GM12874 (cell line): ENCODE measurements around the gene MYADML2.

Source experiments
- TF ChIP-seq, protein P1 (sequence below): IDR thresholded peaks from 2 replicates; pipeline ENCODE4 v1.5.1; 2011; ENCODE audit warnings: low read depth, mild to moderate bottlenecking, control low read depth, low read length, moderate library complexity; ENCODE audit not compliant: insufficient read depth

The MYADML2 gene

GRCh38 chr17:81941484-81942166 lies 5.4 kb downstream of the MYADML2 start:
- TF ChIP-seq, protein P1, sequence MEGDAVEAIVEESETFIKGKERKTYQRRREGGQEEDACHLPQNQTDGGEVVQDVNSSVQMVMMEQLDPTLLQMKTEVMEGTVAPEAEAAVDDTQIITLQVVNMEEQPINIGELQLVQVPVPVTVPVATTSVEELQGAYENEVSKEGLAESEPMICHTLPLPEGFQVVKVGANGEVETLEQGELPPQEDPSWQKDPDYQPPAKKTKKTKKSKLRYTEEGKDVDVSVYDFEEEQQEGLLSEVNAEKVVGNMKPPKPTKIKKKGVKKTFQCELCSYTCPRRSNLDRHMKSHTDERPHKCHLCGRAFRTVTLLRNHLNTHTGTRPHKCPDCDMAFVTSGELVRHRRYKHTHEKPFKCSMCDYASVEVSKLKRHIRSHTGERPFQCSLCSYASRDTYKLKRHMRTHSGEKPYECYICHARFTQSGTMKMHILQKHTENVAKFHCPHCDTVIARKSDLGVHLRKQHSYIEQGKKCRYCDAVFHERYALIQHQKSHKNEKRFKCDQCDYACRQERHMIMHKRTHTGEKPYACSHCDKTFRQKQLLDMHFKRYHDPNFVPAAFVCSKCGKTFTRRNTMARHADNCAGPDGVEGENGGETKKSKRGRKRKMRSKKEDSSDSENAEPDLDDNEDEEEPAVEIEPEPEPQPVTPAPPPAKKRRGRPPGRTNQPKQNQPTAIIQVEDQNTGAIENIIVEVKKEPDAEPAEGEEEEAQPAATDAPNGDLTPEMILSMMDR = no peak

DNA sequence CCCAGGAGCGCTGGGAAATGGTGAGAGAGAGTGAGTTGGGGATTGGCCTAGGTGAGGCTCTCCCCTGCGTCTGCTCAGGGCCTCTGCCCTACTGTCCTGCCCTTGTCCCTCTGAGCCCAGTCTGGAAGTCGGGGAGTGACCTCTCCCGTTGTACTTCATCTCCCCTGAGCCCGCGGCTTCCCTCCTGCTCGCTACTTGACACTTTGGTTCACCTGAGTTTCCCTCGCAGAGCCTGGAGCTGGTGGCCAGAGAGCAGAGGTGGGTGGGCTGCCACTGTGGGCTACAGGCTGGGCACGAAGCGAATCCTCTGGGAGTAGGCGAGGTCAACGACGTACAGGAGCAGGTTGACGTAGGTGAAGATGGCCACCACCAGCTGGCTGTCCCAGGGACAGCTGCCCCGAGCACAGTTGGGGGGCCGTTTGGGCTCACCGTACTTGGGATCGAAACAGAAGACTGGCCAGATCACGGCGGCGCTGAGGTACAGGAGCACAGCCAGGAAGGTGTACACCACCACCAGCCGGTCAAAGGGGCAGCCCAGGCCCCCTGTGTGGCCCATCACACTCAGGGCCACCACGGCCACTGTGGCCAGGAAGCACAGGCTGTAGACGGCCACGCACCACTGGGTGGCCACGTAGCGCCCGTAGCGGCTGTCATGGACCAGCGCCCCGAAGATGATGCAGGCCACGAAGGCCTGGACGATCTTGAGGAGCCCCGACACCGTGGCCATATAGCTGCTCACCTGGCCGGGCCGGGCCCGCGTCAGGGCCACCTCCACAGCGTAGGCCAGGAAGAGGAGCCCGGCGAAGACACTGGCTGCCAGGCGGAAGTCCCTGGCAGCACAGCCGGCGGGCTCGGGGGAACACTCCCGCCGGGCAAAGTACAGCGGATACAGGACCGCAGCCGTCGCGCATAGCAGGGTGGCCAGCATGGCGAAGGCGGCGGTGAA lies 6.2 kb downstream of the MYADML2 start:
- TF ChIP-seq, protein P1 = no peak

GRCh38 chr17:81939881-81940385 lies 7.1 kb downstream of the MYADML2 start:
- TF ChIP-seq, protein P1 = no peak

DNA sequence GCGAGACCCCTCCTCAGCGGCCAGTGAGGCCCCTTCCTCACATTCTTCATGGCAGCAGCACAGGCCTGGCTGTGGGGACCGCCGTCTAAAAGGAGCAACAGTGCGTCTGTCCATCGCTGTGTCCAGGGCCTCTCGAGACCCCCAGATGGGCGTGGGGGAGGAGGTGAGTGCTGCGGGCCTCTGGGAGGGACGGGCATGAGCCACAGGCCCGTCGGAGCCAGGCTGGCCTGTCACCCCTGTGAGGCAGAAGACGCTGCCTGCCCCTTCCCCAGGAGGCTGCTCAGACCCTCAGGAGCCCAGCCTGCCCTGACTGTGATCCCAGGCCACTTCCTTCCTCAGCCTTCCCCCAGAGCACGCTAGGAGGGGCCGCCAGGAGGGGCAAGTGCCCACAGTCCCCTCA lies 7.8 kb downstream of the MYADML2 start:
- TF ChIP-seq, protein P1 = no peak

GRCh38 chr17:81935709-81936084 lies 11.3 kb downstream of the MYADML2 start:
- TF ChIP-seq, protein P1 = no peak

DNA sequence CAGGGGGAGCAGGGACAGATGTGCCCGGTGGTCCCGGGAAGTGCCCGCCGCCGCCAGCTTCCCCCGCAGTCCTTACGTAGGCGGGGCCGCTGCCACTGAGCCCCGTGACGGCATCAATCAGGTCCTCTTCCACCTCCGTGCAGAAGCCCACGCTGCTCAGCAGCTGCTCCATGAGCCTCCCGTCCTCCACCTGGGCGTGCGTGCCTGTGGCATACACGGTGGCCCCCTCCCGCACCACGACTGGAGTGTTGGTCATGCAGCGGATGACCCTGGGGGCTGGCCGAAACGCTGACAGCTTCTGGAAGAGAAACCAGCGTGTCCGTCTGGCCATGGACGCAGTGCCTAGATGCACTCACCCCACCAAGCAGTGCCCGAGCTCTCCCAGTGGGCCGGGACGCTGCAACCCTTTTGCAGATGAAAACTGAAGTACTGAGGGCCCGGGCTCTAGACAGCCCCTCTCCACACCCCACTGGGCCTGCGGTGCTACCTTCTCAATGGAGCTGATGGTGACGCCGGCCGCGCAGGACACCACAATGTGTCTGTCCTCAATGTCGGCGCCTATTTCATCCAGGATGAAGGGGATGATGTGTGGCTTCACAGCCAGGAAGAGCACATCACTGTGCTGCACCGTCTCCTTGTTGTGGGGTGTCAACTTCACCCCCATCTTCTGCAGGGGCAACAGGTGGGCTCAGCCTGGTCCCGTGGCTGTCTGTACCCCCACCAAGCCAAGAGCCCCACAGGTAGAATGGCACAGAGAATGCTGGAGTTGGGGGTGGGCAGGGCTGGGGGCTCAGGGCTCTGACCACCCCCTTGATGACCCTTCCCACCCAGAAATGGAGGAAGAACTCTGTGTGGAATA lies 12.0 kb downstream of the MYADML2 start:
- TF ChIP-seq, protein P1 = no peak
